Measurements from ENCODE around the gene MTHFSD. TPM values are rescaled to one million over a fixed set of nuclear protein-coding genes. Genes with fewer than 3 reads are reported as not detected.

The MTHFSD gene
- total RNA-seq, 3 donors from 2014 or later (not counting 1 experiment from before 2014, with no cell fraction given): 14.3 to 22.0 (median 16.9) TPM

GRCh38 chr16:86534779-86535615 lies 20.0 kb downstream of the MTHFSD start:
- no peaks in the 10 kb centered on the region for H3K36me3 Mint-ChIP-seq
- H3K4me1 Mint-ChIP-seq: no peaks in the 10 kb centered on the region
- H3K9me3 Mint-ChIP-seq: no peaks in the 10 kb centered on the region
- Histone ChIP-seq H3K36me3 (ENCODE audit: control insufficient read depth, insufficient read depth, low read length) (peaks cover 25% of the 10 kb centered on the region), H3K27ac (ENCODE audit: low read length) (no peak overlapping the region), H3K27me3 (ENCODE audit: control insufficient read depth, insufficient read depth, low read length) (no peaks in the 10 kb centered on the region), H3K4me1 (ENCODE audit: control insufficient read depth, insufficient read depth, low read length) (no peaks in the 10 kb centered on the region), H3K9me3 (ENCODE audit: control insufficient read depth, insufficient read depth, low read length) (no peaks in the 10 kb centered on the region), H3K4me3 (ENCODE audit: low read length) (no peak overlapping the region)
- WGBS (ENCODE audit: insufficient coverage): 91% methylated on average over 13 of the region's 18 CpGs
- TF ChIP-seq CTCF (IDR thresholded peaks at IDR 0.05): no peak
- DNase-seq (no peak), ATAC-seq (no peak)
- intact Hi-C loops (cut with micrococcal nuclease): no loop called here
- H3K27me3 Mint-ChIP-seq (ENCODE audit: low read depth in 2 of 2): no peaks in the 10 kb centered on the region
- H3K4me3 Mint-ChIP-seq: no peak overlapping the region
- no peak overlapping the region for H3K27ac Mint-ChIP-seq

GRCh38 chr16:86533767-86534351 lies 21.2 kb downstream of the MTHFSD start:
- no peak overlapping the region for H3K4me3 Mint-ChIP-seq
- peaks cover 14% of the 10 kb centered on the region for H3K36me3 ChIP-seq (ENCODE audit: control insufficient read depth, insufficient read depth, low read length)
- intact Hi-C loops (cut with micrococcal nuclease): no loop called here
- H3K9me3 ChIP-seq (ENCODE audit: control insufficient read depth, insufficient read depth, low read length): no peaks in the 10 kb centered on the region
- no peaks in the 10 kb centered on the region for H3K4me1 Mint-ChIP-seq
- no peaks in the 10 kb centered on the region for H3K36me3 Mint-ChIP-seq
- no peak overlapping the region for H3K27ac Mint-ChIP-seq
- H3K9me3 Mint-ChIP-seq: no peaks in the 10 kb centered on the region
- no peak overlapping the region for H3K27ac ChIP-seq (ENCODE audit: low read length)
- H3K4me3 ChIP-seq (ENCODE audit: low read length): no peak overlapping the region
- no peak for TF ChIP-seq CTCF (IDR thresholded peaks at IDR 0.05)
- DNase-seq: no peak
- H3K4me1 ChIP-seq (ENCODE audit: control insufficient read depth, insufficient read depth, low read length): no peaks in the 10 kb centered on the region
- no peaks in the 10 kb centered on the region for H3K27me3 ChIP-seq (ENCODE audit: control insufficient read depth, insufficient read depth, low read length)
- no peaks in the 10 kb centered on the region for H3K27me3 Mint-ChIP-seq (ENCODE audit: low read depth in 2 of 2)
- ATAC-seq: no peak
- WGBS (ENCODE audit: insufficient coverage): 95% methylated on average over 8 of the region's 8 CpGs

- DNase-seq (no peak), ATAC-seq (no peak)
- Mint-ChIP-seq H3K4me3 (no peak overlapping the region), H3K4me1 (no peaks in the 10 kb centered on the region), H3K36me3 (no peaks in the 10 kb centered on the region), H3K27me3 (ENCODE audit: low read depth in 2 of 2) (no peaks in the 10 kb centered on the region), H3K27ac (no peak overlapping the region), H3K9me3 (no peaks in the 10 kb centered on the region)
- TF ChIP-seq CTCF (IDR thresholded peaks at IDR 0.05): no peak
- WGBS (ENCODE audit: insufficient coverage): 98% methylated on average over 8 of the region's 8 CpGs
- H3K36me3 ChIP-seq (ENCODE audit: control insufficient read depth, insufficient read depth, low read length): peaks cover 11% of the 10 kb centered on the region
- no peaks in the 10 kb centered on the region for H3K9me3 ChIP-seq (ENCODE audit: control insufficient read depth, insufficient read depth, low read length)
- H3K4me1 ChIP-seq (ENCODE audit: control insufficient read depth, insufficient read depth, low read length): no peaks in the 10 kb centered on the region
- H3K27ac ChIP-seq (ENCODE audit: low read length): no peak overlapping the region
- no peak overlapping the region for H3K4me3 ChIP-seq (ENCODE audit: low read length)
- no peaks in the 10 kb centered on the region for H3K27me3 ChIP-seq (ENCODE audit: control insufficient read depth, insufficient read depth, low read length)
- intact Hi-C loops (cut with micrococcal nuclease): no loop called here
These were observed 22.0 kb downstream of the MTHFSD start for GRCh38 chr16:86533076-86533475.
